Myocyte (in vitro differentiated cells): ENCODE data around the gene GGCX. TPM values are rescaled to one million over a fixed set of nuclear protein-coding genes. Genes with fewer than 3 reads are reported as not detected.
"Not testable (repeated sequence)": the region's sequence is repeated elsewhere in the genome, so short reads cannot be mapped to it uniquely, and the experiment has no call there.

Experiments
- DNase-seq: peaks from one replicate; pipeline ENCODE4 v3.0.0-alpha.2; 2012; ENCODE audit warnings: low read depth
- total RNA-seq: library from RNA; depleted of rRNA; stranded (reverse); fragments of >200 nt; gene quantifications from 2 replicates; pipeline ENCODE4 v1.2.3, GENCODE V29; 2014

GGCX gene
- total RNA-seq, 1 donor from 2014 or later = 78.1 TPM

DNA sequence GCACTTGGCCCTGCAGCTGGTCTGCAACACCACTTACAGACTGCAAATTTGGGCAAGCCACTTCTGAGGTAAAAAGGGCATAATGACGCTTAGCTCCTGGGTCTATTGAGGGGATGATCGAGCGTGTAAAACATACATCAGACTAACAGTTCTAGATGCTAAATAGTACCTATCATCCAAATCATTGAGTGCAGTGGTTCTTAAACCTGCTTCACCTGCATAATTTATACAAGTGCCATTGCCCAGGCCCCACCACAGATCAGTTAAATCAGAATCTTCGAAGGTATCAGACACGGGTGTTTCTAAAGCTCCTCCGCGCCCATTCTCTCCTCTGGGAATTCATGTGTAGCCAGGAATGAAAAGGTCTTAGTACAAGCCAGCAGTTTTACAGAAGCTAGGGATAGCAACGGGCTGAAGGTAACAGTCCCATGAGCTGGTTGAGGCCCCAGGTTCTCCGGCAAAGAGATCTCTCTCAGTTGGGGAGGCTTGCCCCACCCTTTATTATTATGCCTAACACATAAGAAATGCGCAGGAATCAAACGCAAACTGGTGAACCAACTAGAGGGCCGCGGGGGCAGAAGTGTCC, 33.5 kb upstream of the GGCX start:
- DNase-seq = no peak

DNA sequence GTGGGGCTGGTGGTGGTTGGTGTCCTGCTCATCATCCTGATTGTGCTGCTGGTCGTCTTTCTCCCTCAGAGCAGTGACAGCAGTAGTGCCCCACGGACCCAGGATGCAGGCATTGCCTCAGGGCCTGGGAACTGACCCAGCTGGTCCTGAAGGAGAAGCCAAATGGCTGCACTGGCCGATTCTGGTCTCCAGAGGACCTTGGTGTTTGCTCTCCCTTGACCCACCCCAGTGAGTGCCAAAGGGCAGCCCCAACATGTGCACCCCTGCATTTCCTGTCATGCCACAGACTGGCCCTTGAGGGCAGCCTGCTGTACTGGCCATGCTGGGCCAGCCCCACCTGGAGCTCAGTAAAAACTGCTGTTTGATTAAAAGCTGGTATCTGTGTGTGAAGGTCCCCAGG, 31.7 kb upstream of the GGCX start:
- DNase-seq = no peak

DNA sequence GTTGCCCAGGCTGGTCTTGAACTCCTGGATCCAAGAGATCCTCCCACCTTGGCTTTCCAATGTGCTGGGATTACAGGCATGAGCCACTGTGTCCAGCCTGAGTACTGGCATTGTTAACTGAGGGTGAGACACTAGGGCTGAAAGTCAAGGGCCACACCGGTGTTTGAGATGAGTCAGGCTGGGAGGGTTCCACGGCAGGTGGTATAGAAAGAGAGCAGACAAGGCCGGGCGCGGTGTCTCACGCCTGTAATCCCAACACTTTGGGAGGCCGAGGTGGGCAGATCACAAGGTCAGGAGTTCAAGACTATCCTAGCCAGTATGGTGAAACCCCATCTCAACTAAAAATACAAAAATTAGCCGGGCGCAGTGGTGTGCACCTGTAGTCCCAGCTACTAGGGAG, 31.0 kb upstream of the GGCX start:
- DNase-seq = not testable (repeated sequence)

DNA sequence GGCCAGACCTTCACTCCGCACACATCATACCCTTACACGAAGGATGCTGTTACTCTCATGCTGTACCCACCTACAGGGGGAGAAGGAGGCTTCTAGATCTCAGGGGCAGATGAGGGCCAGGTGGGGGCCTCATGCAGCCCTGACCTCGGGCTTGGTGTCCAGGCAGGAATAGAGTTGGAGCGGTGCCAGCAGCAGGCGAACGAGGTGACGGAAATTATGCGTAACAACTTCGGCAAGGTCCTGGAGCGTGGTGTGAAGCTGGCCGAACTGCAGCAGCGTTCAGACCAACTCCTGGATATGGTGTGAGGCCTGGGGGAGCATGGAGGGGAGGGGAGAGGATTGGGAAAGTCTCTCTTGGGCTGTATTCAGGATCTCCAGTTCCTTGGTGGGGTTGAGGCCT, 30.3 kb upstream of the GGCX start:
- DNase-seq = no peak

DNA sequence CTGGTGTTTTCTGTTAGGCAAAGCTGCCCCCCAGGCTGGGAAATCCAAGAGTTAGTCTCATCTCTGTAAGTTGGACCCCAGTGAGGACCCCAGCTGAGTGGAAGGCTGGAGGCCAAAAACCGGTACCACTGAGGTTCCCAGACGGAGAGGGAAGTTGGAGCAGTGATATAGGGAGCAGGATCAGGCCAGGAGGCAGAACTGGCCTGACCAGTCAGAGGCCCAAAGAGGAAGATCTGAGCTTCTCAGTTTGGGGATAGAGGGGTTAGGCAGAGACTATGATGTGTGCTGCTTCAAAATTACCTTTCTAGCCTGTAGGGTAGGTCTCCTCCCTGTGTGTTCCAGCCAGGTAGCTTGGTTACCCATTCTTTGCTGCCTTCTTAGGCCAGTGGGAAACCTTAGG, 29.7 kb upstream of the GGCX start:
- no peak for DNase-seq

DNA sequence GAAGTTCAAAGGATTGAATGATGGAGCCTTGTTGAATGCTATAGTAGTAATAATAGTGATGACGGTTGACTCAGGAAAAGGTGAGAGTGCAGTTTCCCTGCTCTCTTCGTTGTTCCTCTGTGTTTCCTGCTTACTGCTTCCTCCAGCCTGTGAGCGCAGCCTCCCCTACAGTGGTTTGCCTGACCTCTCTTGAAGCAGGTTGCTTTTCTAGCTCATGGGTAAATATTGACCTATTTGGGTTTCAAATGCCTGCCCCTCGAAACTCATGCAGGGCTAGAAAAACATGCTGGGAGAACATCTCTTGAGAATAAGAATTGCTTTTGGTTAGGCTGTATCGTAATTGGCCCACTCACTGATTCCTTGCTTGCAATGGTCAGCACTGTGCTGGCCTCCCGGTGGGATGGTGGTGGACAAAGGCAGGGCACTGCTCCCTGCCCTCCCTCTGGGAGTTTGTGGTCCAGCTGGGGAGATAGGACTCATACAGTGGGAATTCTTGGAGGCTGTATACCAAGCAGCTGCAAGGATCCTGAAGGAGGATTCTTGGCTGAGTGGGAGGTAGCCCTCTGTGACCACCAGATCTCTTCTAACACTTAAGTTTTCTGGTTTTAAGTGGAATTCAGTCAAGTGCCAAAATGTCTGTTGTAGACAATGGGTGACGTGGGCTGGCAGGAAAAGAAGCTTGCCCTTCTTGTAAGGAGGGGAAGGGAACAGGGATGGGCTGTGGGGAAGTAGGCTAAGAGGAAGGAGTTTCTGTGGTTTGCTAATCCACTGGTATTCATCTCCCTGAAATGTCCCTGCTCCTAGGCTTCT, 28.9 kb upstream of the GGCX start:
- peak; percentile 98 for DNase-seq

DNA sequence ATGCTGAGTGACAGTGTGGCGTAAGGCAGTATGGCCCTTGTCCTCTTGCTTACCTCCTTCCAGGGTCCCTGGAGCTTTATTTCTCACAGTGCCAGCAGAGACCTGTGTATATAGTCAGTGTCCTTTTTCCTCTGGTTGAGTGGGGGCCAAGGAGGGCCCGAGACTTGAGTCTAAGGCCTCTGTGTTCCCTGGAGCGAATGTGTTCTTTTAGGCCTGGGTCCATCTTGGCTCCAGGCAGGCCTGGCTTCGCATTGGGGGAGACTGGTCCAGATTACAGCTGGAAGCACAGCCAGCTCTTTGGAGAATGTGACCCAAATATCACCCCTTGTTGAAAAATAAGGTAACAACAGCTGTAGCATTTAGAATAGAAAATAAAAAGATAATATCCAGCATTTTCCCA, 27.9 kb upstream of the GGCX start:
- no peak for DNase-seq

DNA sequence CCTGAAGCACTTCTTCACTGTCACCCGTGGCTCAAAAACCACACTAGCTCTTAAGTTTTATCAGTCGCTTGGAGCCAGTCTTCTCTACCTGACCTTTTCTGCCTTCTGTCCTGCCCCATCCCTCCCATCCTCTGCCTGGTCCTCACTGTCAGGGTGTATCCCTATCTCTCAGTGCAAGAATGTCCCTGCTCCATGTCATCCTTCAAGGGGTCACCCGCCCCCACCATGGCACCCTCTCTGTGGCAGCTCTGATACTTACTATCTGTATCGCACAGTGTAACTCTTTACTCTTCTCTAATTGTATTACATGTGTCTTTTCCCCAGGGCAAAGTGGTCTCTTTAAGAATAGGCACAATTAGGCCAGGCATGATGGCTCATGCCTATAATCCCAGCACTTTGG, 27.4 kb upstream of the GGCX start:
- DNase-seq = no peak

DNA sequence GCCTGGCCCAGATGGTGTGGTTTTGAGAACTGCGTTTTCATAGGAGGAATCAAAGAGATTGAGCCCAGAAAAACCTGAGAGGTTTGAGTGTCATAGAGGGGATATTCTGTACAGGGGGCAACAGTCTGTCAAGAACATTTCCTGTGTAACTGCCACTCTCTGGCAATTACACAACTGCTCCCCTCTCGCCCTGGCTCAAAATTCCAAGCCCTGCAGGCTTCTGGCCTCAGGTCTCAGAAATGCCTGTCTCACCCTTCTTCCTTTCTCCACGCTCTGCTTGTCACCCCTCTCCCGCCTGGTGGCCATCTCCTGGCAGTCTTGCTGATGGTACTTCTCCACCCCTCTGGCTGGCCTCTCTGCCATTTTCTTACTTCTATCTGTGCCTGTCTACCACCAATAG, 26.9 kb upstream of the GGCX start:
- peak; percentile 16 for DNase-seq

DNA sequence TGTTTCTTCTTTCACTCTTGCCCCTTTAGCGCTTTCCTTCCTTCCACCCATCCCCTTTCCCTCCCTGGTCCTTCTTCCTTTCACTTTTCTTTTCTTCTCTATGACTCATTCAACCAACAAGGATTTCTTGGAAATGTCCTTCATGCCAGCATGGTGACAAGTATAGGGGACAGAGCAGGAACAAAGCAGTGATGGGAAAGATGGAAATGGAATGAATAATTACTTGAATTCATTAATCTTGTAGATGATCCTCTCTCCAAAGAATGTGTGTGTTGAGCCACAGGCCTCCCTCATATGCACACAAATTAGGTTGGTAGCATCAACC, 24.4 kb upstream of the GGCX start:
- peak; percentile 71 for DNase-seq

DNA sequence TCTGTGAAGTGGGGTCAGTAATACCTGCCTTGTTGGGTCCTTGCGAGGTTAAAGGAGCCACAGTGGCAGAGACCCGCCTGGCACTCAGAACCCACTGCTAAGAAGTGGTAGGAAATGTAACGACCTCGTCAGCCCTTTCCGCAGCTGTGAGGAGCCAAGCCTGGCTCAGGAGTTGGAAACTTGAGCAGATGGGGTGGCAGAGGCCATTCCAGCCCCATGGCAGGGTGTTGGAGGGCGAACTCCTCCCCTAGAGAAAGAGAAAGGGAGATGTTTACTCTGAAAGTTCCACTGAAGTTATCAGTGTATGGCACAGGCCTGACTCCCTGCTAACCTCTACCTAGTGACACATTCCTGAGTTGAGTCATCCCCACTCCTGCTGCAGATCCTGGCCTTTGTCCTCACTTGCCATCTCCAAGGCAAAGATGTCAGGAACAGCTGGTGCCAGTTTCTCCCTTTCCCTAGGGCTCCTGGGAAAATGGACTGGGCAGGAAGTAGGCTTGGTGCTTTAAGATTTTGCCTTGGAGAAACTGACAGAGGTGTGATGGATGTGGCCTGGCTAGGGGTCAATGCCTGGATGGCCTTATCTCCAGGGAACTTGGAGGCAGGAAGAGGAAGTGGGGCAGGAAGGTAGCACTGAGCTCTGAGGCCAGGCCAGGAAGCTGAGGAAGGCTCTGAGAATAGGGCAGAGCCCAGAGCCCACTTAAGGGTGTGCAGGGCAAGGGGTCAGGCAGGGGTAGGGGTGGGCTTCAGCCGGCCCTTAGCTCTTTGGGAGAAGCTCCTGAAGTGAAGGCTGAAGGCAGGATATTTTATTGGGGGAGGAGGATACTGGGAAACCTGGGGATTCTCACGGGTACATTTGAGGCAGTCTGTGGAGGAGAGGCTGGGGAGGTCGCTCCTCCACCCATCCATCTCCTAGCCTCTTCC, 23.8 kb upstream of the GGCX start:
- DNase-seq = peak; percentile 97

DNA sequence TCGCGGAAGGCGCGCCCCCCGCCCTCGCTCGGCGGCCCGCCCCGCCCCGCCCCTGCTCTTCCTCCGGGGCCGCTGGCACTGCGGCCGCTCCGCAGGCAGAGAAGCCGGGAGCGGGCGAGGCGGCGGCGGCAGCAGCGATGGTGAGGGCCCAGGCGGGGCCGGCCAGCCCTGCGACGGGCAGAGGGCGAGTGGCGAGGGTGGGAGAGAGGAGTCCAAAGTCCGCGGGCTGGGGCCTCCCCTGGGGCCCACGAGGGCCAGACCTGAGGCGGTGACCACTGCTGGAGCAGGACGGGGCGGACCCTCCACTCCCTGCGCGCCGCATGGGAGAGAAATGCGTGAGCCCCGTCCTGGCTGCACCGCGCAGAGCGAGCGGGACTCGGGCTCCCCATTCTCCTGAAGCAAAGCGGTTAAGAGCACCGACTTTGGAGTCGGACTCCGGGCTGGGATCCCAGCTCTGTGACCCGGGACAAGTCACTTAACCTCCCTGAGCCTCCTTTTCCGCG, 23.1 kb upstream of the GGCX start, which contains the start of gene VAMP5:
TSS of gene VAMP5 (plus strand) at position 78 of the 503 bp plus-strand sequence. CDS start at position 138, 60 bp downstream.
- DNase-seq = peak; percentile 65

DNA sequence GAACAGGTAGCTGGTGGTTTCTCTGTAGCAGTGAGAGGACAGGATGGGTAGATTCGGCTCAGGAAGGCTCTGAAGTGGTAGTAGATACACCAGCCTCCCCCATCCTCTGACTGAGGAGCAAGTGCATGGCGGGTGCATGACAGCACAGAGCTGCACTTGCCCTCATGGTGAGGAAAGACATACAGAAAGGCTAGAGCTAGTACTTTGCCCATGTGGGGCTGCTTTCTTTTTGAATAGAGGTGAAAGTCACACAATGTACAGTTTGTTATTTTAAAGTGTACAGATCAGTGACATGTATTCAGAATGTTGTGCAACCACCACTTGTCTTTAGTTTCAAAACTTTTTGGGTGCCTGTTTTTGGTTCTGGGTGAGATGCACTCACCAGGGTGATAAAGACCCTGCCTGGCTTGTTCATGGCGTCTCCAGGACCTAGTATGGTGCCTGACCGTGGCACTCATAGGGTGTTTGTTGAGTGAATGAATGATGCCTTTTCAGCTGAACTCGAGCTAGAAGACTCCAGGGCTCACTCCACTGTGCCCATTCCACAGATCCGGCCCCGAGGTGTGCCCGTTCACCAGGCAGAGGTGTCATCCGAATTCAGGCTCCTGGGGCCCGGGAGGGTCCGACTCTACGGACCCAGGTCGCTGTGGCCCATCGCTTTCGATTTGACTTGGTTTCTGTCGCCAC, 22.5 kb upstream of the GGCX start:
- DNase-seq = peak; percentile 12

DNA sequence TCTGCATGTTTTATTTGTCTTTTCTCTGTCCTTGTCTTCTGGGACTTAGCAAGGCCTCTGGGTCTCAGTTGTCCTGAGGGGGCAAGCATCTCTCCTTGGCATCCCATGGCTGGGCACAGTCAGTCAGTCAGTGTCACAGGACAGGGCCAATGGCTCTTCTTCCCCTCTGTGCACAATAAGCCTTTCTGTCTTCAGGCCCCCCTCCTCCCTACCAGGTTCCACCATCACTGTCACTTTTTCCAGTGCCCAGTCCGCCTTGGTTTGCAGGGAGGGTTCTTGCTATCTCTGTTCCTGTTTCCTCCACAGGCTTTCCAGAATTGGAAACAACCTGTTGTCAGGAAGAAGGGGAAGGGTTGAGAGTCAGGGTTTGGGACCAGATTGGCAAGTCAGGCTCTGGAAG, 21.2 kb upstream of the GGCX start:
- peak; percentile 15 for DNase-seq

DNA sequence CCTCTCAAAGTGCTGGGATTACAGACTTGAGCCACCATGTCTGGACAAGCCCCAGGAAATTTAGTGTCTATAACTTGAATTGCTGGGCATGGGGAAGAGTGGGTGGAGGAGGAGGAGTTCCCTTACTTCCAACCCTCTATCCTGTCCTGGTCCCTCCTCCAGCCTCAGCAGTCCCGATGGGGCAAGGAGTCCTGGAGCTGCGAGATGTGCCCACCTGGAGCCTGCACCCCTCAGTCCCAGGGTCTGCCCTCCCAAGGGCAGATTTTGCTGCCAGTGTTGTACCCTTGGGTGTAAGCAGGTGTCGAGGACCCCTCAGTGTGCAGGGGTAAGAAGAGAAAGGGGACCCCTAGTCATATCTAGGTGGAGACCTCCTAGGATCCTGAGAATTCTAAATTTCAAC, 18.9 kb upstream of the GGCX start:
- DNase-seq = no peak

DNA sequence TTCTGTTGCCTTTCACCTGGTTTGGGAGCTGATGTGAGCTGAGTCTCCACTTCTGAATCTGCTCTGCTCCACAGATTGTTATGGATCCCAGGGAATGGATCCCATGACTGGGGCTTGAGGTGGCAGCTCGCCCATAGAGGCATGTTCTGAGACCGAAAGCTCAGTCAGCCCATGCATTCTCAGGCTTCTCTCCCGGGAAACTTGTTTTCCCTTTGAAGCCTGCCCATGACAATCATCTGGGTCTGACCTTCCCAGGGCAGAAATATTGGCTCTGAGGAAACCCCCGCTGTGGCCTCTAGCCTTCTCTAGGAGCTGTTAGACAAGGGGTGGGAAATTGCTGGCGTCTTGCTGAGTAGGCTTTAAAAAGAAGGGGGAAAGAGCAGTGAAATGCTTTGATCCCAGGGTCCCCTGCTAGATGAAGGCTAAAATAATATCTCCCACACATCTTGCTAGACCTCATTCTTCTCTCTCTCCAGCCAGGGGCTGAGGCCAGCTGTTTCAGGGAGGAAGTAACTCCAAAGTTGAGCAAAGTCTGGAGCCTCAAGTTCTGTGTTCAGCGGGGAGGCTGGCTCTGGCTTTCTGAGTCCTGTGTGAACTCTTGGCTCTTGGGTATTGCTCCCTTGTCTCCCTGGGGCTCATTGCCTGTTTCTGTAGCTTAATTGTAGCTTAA, 18.1 kb upstream of the GGCX start:
- DNase-seq = peak; percentile 57

DNA sequence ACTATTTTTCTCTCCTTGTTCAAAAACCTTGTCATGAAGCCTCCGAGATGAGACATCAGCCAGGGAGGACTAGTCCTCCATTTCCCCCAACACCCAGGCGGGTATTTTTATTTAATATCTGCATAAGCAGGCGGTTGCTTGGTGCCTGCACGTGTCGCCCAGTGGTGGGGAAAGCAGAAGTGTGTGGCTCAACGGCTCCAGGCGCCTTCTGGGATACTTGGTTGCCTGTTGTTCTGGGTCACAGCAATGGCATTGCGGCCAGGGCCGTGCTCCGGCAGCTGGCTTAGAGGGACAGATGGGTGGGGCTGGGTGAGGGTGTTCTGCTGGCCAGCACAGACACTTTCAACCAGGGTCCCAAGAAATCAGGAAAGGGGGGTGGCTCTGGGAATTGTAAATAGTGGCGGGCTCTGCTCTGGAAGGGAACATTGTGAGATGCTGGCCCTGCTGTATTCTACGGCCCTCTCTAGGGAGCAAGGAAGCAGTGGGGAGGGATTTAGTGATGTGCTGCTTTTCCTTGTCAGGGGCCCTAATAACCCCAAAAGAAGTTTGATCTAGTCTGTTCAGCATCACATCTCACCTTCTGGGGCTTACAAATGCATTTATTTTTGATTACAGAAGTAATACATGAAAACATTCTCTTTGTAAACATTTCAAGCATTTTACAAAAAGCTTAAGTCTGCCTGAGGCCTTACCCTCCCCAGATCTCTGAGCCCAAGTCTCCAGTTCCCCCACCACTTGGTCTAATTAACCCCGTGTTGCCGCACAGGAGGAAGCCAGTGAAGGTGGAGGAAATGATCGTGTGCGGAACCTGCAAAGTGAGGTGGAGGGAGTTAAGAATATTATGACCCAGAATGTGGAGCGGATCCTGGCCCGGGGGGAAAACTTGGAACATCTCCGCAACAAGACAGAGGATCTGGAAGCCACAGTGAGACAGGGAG, 17.2 kb upstream of the GGCX start:
- DNase-seq = peak; percentile 93

DNA sequence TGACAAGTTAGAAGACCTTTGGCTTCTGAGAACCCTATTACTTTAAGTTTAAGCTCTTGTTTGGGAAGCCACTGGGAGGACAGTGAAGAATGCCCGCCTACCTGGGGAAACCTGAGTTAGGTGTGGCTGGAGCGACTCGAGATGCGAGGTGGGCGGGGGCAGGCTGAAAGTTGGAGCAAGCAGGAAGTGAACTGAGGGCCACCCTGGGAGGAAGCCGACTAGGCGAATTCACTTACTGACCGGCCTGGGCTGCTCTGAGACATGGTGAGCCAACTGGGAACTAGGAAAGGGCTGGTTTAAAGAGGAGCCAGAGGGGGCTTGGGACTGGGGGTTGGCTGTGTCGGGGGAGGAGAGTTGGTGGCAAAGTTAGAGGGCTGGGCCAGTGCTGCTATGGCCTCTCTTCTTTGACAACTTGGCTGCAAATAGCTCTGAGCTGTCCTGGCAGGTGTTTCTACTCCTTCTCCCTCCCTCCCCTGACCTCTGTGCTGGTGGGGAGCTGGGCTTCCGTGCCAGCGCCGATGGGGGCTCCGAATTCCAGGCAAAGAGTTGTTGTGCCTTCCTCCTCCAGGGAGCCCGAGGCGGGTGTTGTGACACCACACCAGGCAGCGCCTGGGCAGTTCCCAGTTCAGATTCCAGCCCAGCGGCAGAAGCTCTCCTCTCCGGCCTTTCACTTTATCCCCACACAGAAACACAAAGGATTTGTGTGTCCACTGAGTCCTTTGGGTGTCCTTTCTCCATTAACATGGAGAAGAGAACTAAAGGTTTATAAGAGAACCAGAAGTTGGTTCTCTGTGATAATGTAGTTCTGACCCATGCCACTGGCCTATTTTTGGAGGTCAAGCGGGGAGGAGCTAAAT, 16.3 kb upstream of the GGCX start, which contains the start of gene VAMP8:
TSS of gene VAMP8 (plus strand) at position 201 of the 857 bp plus-strand sequence. CDS start at position 262, 61 bp downstream.
- peak; percentile 95 for DNase-seq

DNA sequence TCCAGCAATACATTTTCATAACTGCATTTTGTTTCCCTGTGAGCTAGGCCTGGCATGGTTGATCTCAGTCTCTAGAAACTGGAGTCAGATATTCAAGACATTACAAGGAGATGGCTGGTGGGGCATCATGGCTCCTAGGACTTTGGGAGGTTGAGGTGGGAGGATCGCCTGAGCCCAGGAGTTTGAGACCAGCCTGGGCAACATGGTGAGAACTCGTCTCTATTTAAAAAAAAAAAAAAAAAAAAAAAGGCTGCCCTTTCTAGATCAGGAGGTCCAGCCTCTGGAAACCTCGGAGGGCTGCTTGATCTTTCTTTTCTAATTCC, 15.7 kb upstream of the GGCX start:
- DNase-seq = no peak
